Astrocyte of the cerebellum (primary cell): ENCODE results near the gene SH3PXD2B.

Experiments
- DNase-seq: peaks from one replicate; pipeline ENCODE4 v3.0.0-alpha.2; 2011; ENCODE audit warnings: low read depth
- H3K4me3 ChIP-seq: 2 replicates; pipeline ENCODE4 v1.5.1; 2011; ENCODE audit warnings: mild to moderate bottlenecking, low read depth, low read length, moderate library complexity
- CTCF ChIP-seq: IDR thresholded peaks from 2 replicates; pipeline ENCODE4 v1.5.1; 2012; ENCODE audit warnings: low read length, low read depth, moderate library complexity, mild to moderate bottlenecking; ENCODE audit errors: missing control alignments
- in situ Hi-C: cut with HindIII; loops from 2 replicates; pipeline ENCODE4 v1.10.0; 2017; ENCODE audit warnings: low sequenced_read_pairs

The SH3PXD2B gene

GRCh38 chr5:172454358-172455086 lies at the start of gene SH3PXD2B:
TSS of gene SH3PXD2B (minus strand) at chr5:172454525. CDS start at chr5:172454352, 173 bp downstream.
- DNase-seq: no peak
- TF ChIP-seq CTCF: no peak
- in situ Hi-C loops: no loop called here
- H3K4me3 ChIP-seq: peak within 1 kb of the TSS; percentile 93

- no peak for TF ChIP-seq CTCF
- in situ Hi-C loops: loop anchor here (5.0 kb wide), 1 partner anchor 84 kb away; no protein-coding TSS in a partner anchor
- no peak overlapping the region for H3K4me3 ChIP-seq
- DNase-seq: no peak
Observed at GRCh38 chr5:172502969-172503368, 48.6 kb upstream of the SH3PXD2B start.

GRCh38 chr5:172502410-172502809 lies 48.1 kb upstream of the SH3PXD2B start:
- no peak for DNase-seq
- no peak for TF ChIP-seq CTCF
- in situ Hi-C loops: loop anchor here (5.0 kb wide), 1 partner anchor 85 kb away; no protein-coding TSS in a partner anchor
- H3K4me3 ChIP-seq: no peak overlapping the region

- no peak for TF ChIP-seq CTCF
- in situ Hi-C loops: loop anchor here (5.0 kb wide), 1 partner anchor 85 kb away; no protein-coding TSS in a partner anchor
- DNase-seq: no peak
- no peak overlapping the region for H3K4me3 ChIP-seq
Observed at GRCh38 chr5:172501708-172502320, 47.5 kb upstream of the SH3PXD2B start.

- TF ChIP-seq CTCF: no peak
- no peak overlapping the region for H3K4me3 ChIP-seq
- in situ Hi-C loops: no loop called here
- DNase-seq: no peak
Observed at GRCh38 chr5:172499287-172499686, 45.0 kb upstream of the SH3PXD2B start.

- H3K4me3 ChIP-seq: no peak overlapping the region
- in situ Hi-C loops: no loop called here
- DNase-seq: no peak
- no peak for TF ChIP-seq CTCF
Observed at GRCh38 chr5:172498431-172499129, 44.3 kb upstream of the SH3PXD2B start.
